ENCODE data around the gene CBX4.

Gene CBX4

GRCh38 chr17:79829004-79829403 lies 10.2 kb downstream of the CBX4 start:
- DNase-seq (ENCODE audit: low read depth, low spot score): no peak
- TF ChIP-seq CTCF (IDR thresholded peaks at IDR 0.05; ENCODE audit: insufficient read depth, low read length, missing control alignments): no peak
- ChIA-PET POLR2A (interaction anchor here (1.3 kb wide), 1 partner anchor 8 kb away, joined by 4 read pairs; no protein-coding TSS in a partner anchor), CTCF (interaction anchor here (1.3 to 3.4 kb wide), 3 partner anchors 10 to 88 kb away, joined by 3 to 19 read pairs (median 4); partner anchors contain the start of gene CBX4)
- H3K4me3 ChIP-seq (ENCODE audit: low read depth, low read length): no peak overlapping the region

GRCh38 chr17:79826841-79827578 lies 12.2 kb downstream of the CBX4 start:
- no peak for DNase-seq (ENCODE audit: low read depth, low spot score)
- ChIA-PET CTCF (interaction anchor here (1.3 to 3.4 kb wide), 4 partner anchors 8 to 12 kb away, joined by 3 to 19 read pairs (median 7); partner anchors contain the start of gene CBX4), POLR2A (interaction anchor here (1.3 kb wide), 1 partner anchor 13 kb away, joined by 3 read pairs; the partner anchor contains the start of gene CBX4)
- no peak overlapping the region for H3K4me3 ChIP-seq (ENCODE audit: low read depth, low read length)
- TF ChIP-seq CTCF (IDR thresholded peaks at IDR 0.05; ENCODE audit: insufficient read depth, low read length, missing control alignments): no peak

- H3K4me3 ChIP-seq (ENCODE audit: low read depth, low read length): no peak overlapping the region
- ChIA-PET CTCF (interaction anchor here (1.3 to 1.8 kb wide), 3 partner anchors 9 to 11 kb away, joined by 3 to 10 read pairs (median 4); no protein-coding TSS in a partner anchor), POLR2A (no interaction called here)
- no peak for TF ChIP-seq CTCF (IDR thresholded peaks at IDR 0.05; ENCODE audit: insufficient read depth, low read length, missing control alignments)
- DNase-seq (ENCODE audit: low read depth, low spot score): no peak
These were observed 13.0 kb downstream of the CBX4 start for GRCh38 chr17:79826204-79826680.

GRCh38 chr17:79825580-79825921 lies 13.7 kb downstream of the CBX4 start:
- H3K4me3 ChIP-seq (ENCODE audit: low read depth, low read length): no peak overlapping the region
- ChIA-PET POLR2A (no interaction called here), CTCF (interaction anchor here (1.3 to 1.8 kb wide), 3 partner anchors 9 to 276 kb away, joined by 4 to 10 read pairs (median 5); partner anchors contain the start of gene GAA)
- TF ChIP-seq CTCF (IDR thresholded peaks at IDR 0.05; ENCODE audit: insufficient read depth, low read length, missing control alignments): no peak
- no peak for DNase-seq (ENCODE audit: low read depth, low spot score)

- no peak overlapping the region for H3K4me3 ChIP-seq (ENCODE audit: low read depth, low read length)
These were observed 14.2 kb downstream of the CBX4 start for GRCh38 chr17:79824893-79825579.

More at GRCh38 chr17:79824893-79825579, 14.2 kb downstream of the CBX4 start:
- ChIA-PET CTCF (interaction anchor here (0.8 to 1.8 kb wide), 3 partner anchors 10 to 277 kb away, joined by 4 to 10 read pairs (median 5); partner anchors contain the start of gene GAA), POLR2A (no interaction called here)
- TF ChIP-seq CTCF (IDR thresholded peaks at IDR 0.05; ENCODE audit: insufficient read depth, low read length, missing control alignments): no peak
- no peak for DNase-seq (ENCODE audit: low read depth, low spot score)

All from AG04449 (cell line).